HS-5 (cell line): ENCODE data around the gene TRIM48.
"Not testable (repeated sequence)": the region's sequence is repeated elsewhere in the genome, so short reads cannot be mapped to it uniquely, and the experiment has no call there.

ENCODE experiments used
- DNase-seq: peaks from one replicate; pipeline ENCODE4 v3.0.0-alpha.2; 2012; ENCODE audit warnings: low read depth

The TRIM48 gene

GRCh38 chr11:55261855-55262254 lies at the start of gene TRIM48:
Gene TRIM48 (plus strand): TSS chr11:55262155. CDS start chr11:55262268, 113 bp downstream.
- not testable (repeated sequence) for DNase-seq

GRCh38 chr11:55238316-55238715 lies 23.6 kb upstream of the TRIM48 start:
- not testable (repeated sequence) for DNase-seq

GRCh38 chr11:55263081-55263480 lies 1.1 kb downstream of the TRIM48 start:
- no peak for DNase-seq
